HCT116 (cell line): Measurements from ENCODE around the gene KCTD17. TPM values are rescaled to one million over a fixed set of nuclear protein-coding genes. Genes with fewer than 3 reads are reported as not detected.

Experiments used
- ATAC-seq: fragments of 200-7000 bp; cut with Tn5 transposase; 2 replicates; pipeline ENCODE4 v1.9.1; 2020; ENCODE audit warnings: mild to moderate bottlenecking, moderate library complexity
- BruUV-seq: library from RNA; stranded (reverse); fragments of 400-500 nt; replicated peaks from 2 replicates; lab custom pipeline; 2021; lab: Mats Ljungman, UMichigan
- CTCF ChIA-PET: fragments of 300-600 bp; sonication (Branson Sonifier 250); formaldehyde crosslinking; loops from one replicate; lab custom pipeline; 2021; ENCODE audit warnings: antibody characterized with exemption; lab: Charles Lee
- POLR2A ChIA-PET: fragments of 300-600, 350-600 bp; sonication (Branson Sonifier 250); formaldehyde crosslinking; loops from one replicate; lab custom pipeline; 2021; ENCODE audit warnings: antibody characterized with exemption; lab: Charles Lee
- RAD21 ChIA-PET, 2 experiments: fragments of 300-600 bp; sonication (Branson Sonifier 250); formaldehyde crosslinking; loops; one replicate each; lab custom pipeline; 2023; ENCODE audit warnings: low total read pairs in 2 of 2; ENCODE audit not compliant: uncharacterized antibody in 2 of 2, unreplicated experiment in 2 of 2, low non-redundant PET in 1 of 2; lab: Charles Lee
- DNase-seq: peaks from one replicate; pipeline ENCODE4 v3.0.0-alpha.2; 2010; ENCODE audit warnings: low read depth, low spot score
- H2AFZ ChIP-seq: fragments of 200-600 bp; shearing (Covaris generic), sonication (generic); 2 replicates; pipeline ENCODE4 v1.6.1; 2017; ENCODE audit warnings: low read depth, mixed run types, mixed read lengths, antibody characterized with exemption, low read length; ENCODE audit not compliant: poor library complexity, severe bottlenecking
- H3K27ac ChIP-seq: 2 replicates; pipeline ENCODE4 v1.5.1; 2012; ENCODE audit warnings: low read depth, low read length
- H3K27me3 ChIP-seq: fragments of 200-600 bp; sonication (generic); 2 replicates; pipeline ENCODE4 v1.6.1; 2016; ENCODE audit warnings: mixed run types, low read length, mixed read lengths; ENCODE audit not compliant: insufficient read depth
- H3K36me3 ChIP-seq, 2 experiments: fragments of 200-500 bp in 1 of 2; fragments of 200-600 bp in 1 of 2; sonication (Bioruptor generic) in 1 of 2; sonication (generic) in 1 of 2; 2 replicates each; pipeline versions ENCODE4 v1.5.1 to v1.6.1; 2014 to 2016; ENCODE audit warnings: low read length in 2 of 2, inconsistent platforms in 1 of 2, mixed read lengths in 1 of 2, mixed run types in 1 of 2; ENCODE audit not compliant: insufficient read depth in 2 of 2, control insufficient read depth in 1 of 2
- H3K4me1 ChIP-seq, 2 experiments: fragments of 200-600 bp in 1 of 2; sonication (generic) in 1 of 2; 2 replicates each; pipeline versions ENCODE4 v1.5.1 to v1.6.1; 2012 to 2017; ENCODE audit warnings: low read length in 2 of 2, inconsistent platforms in 1 of 2, mild to moderate bottlenecking in 1 of 2, mixed read lengths in 1 of 2, mixed run types in 1 of 2, moderate library complexity in 1 of 2; ENCODE audit not compliant: insufficient read depth in 2 of 2, control insufficient read depth in 1 of 2
- H3K4me2 ChIP-seq: fragments of 200-600 bp; sonication (generic); 2 replicates; pipeline ENCODE4 v1.6.1; 2017; ENCODE audit warnings: mixed run types, low read length, mixed read lengths
- H3K4me3 ChIP-seq, 2 experiments: fragments of 200-600 bp in 1 of 2; sonication (generic) in 1 of 2; replicated peaks in 1 of 2; 2 replicates each; pipeline ENCODE4 v1.5.1; 2011 to 2016; ENCODE audit warnings: low read length in 2 of 2, control low read depth in 1 of 2, low read depth in 1 of 2, mild to moderate bottlenecking in 1 of 2, mixed read lengths in 1 of 2, mixed run types in 1 of 2
- H3K79me2 ChIP-seq: fragments of 200-600 bp; sonication (generic); 2 replicates; pipeline ENCODE4 v1.6.1; 2017; ENCODE audit warnings: mild to moderate bottlenecking, mixed run types, low read length, moderate library complexity, mixed read lengths; ENCODE audit not compliant: insufficient read depth
- H3K9ac ChIP-seq: fragments of 200-600 bp; sonication (generic); 2 replicates; pipeline ENCODE4 v1.6.1; 2016; ENCODE audit warnings: low read length, mixed read lengths
- H3K9me2 ChIP-seq: fragments of 200-600 bp; sonication (generic), shearing (Covaris generic); 2 replicates; pipeline ENCODE4 v1.6.1; 2017; ENCODE audit warnings: mixed run types, mild to moderate bottlenecking, moderate library complexity; ENCODE audit not compliant: insufficient read depth
- H3K9me3 ChIP-seq, 2 experiments: fragments of 200-500 bp in 1 of 2; fragments of 200-600 bp in 1 of 2; sonication (Bioruptor generic) in 1 of 2; sonication (generic) in 1 of 2; 2 replicates each; pipeline ENCODE4 v1.6.1; 2014 to 2017; ENCODE audit warnings: low read length in 2 of 2, mixed read lengths in 2 of 2, inconsistent platforms in 1 of 2, low read depth in 1 of 2, mild to moderate bottlenecking in 1 of 2, mixed run types in 1 of 2, moderate library complexity in 1 of 2; ENCODE audit not compliant: control insufficient read depth in 1 of 2, insufficient read depth in 1 of 2
- H4K20me1 ChIP-seq: fragments of 200-600 bp; sonication (generic), shearing (Covaris generic); 2 replicates; pipeline ENCODE4 v1.6.1; 2017; ENCODE audit warnings: mixed run types, mild to moderate bottlenecking, moderate library complexity; ENCODE audit not compliant: insufficient read depth
- CBX3 ChIP-seq: IDR thresholded peaks from 2 replicates; pipeline ENCODE4 v1.6.1; 2012; ENCODE audit warnings: low read depth
- EGR1 ChIP-seq: IDR thresholded peaks from 2 replicates; pipeline ENCODE4 v1.6.1; 2012; ENCODE audit warnings: low read depth
- ELF1 ChIP-seq: IDR thresholded peaks from 2 replicates; pipeline ENCODE4 v1.6.1; 2012; ENCODE audit warnings: low read depth, borderline replicate concordance
- EZH2 ChIP-seq: fragments of 200-600 bp; sonication (generic); IDR thresholded peaks from 2 replicates; pipeline ENCODE4 v1.6.1; 2017; ENCODE audit warnings: antibody characterized with exemption, mixed run types
- EZH2phosphoT487 ChIP-seq: fragments of 200-600 bp; IDR thresholded peaks from 2 replicates; pipeline ENCODE4 v1.6.1; 2018; ENCODE audit warnings: antibody characterized with exemption, borderline replicate concordance
- FOSL1 ChIP-seq: IDR thresholded peaks from 2 replicates; pipeline ENCODE4 v1.6.1; 2012; ENCODE audit warnings: low read depth
- POLR2AphosphoS5 ChIP-seq: IDR thresholded peaks from 2 replicates; pipeline ENCODE4 v1.6.1; 2011; ENCODE audit warnings: mild to moderate bottlenecking, low read depth, low read length, moderate library complexity
- SIN3A ChIP-seq: IDR thresholded peaks from 2 replicates; pipeline ENCODE4 v1.6.1; 2012; ENCODE audit warnings: low read depth
- SP1 ChIP-seq: IDR thresholded peaks from 2 replicates; pipeline ENCODE4 v1.6.1; 2012; ENCODE audit warnings: low read depth
- TCF7L2 ChIP-seq: IDR thresholded peaks from 2 replicates; pipeline ENCODE4 v1.7.0; 2011; ENCODE audit warnings: borderline replicate concordance, inconsistent platforms; ENCODE audit not compliant: insufficient read depth, insufficient read length; ENCODE audit errors: extremely low read depth
- ZFX ChIP-seq: fragments of 450-650 bp; IDR thresholded peaks from 2 replicates; pipeline ENCODE4 v1.6.1; 2017
- intact Hi-C: fragments of 100-400 bp; cut with micrococcal nuclease; formaldehyde crosslinking; loops from 2 replicates; pipeline ENCODE4 v1.10.0; 2022
- total RNA-seq: library from RNA; stranded (reverse); gene quantifications from one replicate; pipeline ENCODE4 v1.2.1, GENCODE V29; 2021; ENCODE audit not compliant: unreplicated experiment
- TF ChIP-seq, protein P1 (sequence below): IDR thresholded peaks from 2 replicates; pipeline ENCODE4 v1.6.1; 2011; ENCODE audit warnings: mild to moderate bottlenecking, low read length, moderate library complexity; ENCODE audit not compliant: insufficient replicate concordance; ENCODE audit errors: extremely low read depth
- TF ChIP-seq, protein P2 (sequence below): IDR thresholded peaks from 2 replicates; pipeline ENCODE4 v1.6.1; 2012
- TF ChIP-seq, protein P3 (sequence below), 3 experiments: fragments of 200-600 bp in 1 of 3; sonication (generic) in 1 of 3; IDR thresholded peaks in 2 of 3; conservative IDR thresholded peaks in 1 of 3; 2 replicates each; pipeline ENCODE4 v1.5.1; 2012 to 2017; ENCODE audit warnings: low read depth in 2 of 3, low read length in 2 of 3, antibody characterized with exemption in 1 of 3, borderline replicate concordance in 1 of 3, control low read depth in 1 of 3, mild to moderate bottlenecking in 1 of 3, mixed read lengths in 1 of 3, mixed run types in 1 of 3, moderate library complexity in 1 of 3; ENCODE audit not compliant: insufficient read depth in 1 of 3
- TF ChIP-seq, protein P4 (sequence below): IDR thresholded peaks from 2 replicates; pipeline ENCODE4 v1.6.1; 2012

Gene KCTD17
- total RNA-seq, 1 experiment from 2014 or later = 23.4 TPM

GRCh38 chr22:37026325-37026724 lies 25.2 kb upstream of the KCTD17 start:
- intact Hi-C loops = no loop called here
- POLR2A ChIA-PET = no interaction called here
- Histone ChIP-seq H3K9me2 (no peaks in the 10 kb centered on the region), H3K9me3 (no peaks in the 10 kb centered on the region), H3K4me1 (peaks cover 3 to 4% of the 10 kb centered on the region in 2 experiments; a peak in 3 of 4 replicates), H3K79me2 (no peaks in the 10 kb centered on the region), H3K36me3 (peaks cover 8 to 18% of the 10 kb centered on the region in 2 experiments), H4K20me1 (no peaks in the 10 kb centered on the region), H2AFZ (no peak overlapping the region), H3K9ac (no peak overlapping the region), H3K27me3 (no peaks in the 10 kb centered on the region), H3K4me3 (no peak overlapping the region), H3K27ac (no peak overlapping the region), H3K4me2 (no peak overlapping the region)
- CTCF ChIA-PET = no interaction called here
- no peak for ATAC-seq
- DNase-seq = no peak
- BruUV-seq = no TSS peak
- TF ChIP-seq, protein P1, sequence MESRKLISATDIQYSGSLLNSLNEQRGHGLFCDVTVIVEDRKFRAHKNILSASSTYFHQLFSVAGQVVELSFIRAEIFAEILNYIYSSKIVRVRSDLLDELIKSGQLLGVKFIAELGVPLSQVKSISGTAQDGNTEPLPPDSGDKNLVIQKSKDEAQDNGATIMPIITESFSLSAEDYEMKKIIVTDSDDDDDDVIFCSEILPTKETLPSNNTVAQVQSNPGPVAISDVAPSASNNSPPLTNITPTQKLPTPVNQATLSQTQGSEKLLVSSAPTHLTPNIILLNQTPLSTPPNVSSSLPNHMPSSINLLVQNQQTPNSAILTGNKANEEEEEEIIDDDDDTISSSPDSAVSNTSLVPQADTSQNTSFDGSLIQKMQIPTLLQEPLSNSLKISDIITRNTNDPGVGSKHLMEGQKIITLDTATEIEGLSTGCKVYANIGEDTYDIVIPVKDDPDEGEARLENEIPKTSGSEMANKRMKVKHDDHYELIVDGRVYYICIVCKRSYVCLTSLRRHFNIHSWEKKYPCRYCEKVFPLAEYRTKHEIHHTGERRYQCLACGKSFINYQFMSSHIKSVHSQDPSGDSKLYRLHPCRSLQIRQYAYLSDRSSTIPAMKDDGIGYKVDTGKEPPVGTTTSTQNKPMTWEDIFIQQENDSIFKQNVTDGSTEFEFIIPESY = no peak
- RAD21 ChIA-PET = no interaction called here

DNA sequence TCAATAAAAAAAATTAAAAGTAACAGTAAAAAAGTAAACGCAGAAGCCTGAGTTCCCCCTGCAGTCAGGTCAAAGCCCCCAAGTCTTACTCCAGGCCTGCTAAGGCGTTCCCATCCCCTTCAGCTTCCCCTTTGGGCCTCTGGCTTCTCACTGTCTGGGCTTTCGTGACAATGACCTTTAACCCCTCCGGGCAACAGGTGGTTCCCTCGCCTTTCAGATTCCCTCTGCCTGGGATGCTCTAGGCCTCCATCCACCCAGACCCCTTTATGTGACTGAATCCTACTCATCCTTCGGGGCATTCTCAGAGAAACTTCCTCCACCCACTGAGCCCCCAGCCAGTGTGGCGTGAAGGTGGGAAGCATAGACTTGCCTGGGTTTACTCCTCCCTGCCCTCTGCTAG lies 24.0 kb upstream of the KCTD17 start:
- no peak overlapping the region for H2AFZ ChIP-seq
- H3K4me3 ChIP-seq = no peak overlapping the region
- H3K27ac ChIP-seq = no peak overlapping the region
- intact Hi-C loops = no loop called here
- RAD21 ChIA-PET = no interaction called here
- no peaks in the 10 kb centered on the region for H3K9me2 ChIP-seq
- CTCF ChIA-PET = no interaction called here
- ATAC-seq (no peak), DNase-seq (no peak)
- H4K20me1 ChIP-seq = no peaks in the 10 kb centered on the region
- H3K27me3 ChIP-seq = no peaks in the 10 kb centered on the region
- no peaks in the 10 kb centered on the region for H3K79me2 ChIP-seq
- no peaks in the 10 kb centered on the region for H3K9me3 ChIP-seq
- POLR2A ChIA-PET = no interaction called here
- no peak overlapping the region for H3K4me2 ChIP-seq
- no peak overlapping the region for H3K9ac ChIP-seq
- BruUV-seq = no TSS peak
- H3K36me3 ChIP-seq = peaks cover 8 to 18% of the 10 kb centered on the region in 2 experiments
- H3K4me1 ChIP-seq = peaks cover 0 to under 1% of the 10 kb centered on the region in 2 experiments; a peak in 2 of 4 replicates
- TF ChIP-seq SP1 (no peak), EZH2 (no peak), CBX3 (no peak), POLR2AphosphoS5 (no peak), ELF1 (no peak), ZFX (no peak), FOSL1 (no peak), TCF7L2 (no peak), EZH2phosphoT487 (no peak), EGR1 (no peak), SIN3A (no peak)
- TF ChIP-seq, protein P1 = no peak
- TF ChIP-seq, protein P2, sequence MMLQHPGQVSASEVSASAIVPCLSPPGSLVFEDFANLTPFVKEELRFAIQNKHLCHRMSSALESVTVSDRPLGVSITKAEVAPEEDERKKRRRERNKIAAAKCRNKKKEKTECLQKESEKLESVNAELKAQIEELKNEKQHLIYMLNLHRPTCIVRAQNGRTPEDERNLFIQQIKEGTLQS = no peak
- TF ChIP-seq, protein P3, sequence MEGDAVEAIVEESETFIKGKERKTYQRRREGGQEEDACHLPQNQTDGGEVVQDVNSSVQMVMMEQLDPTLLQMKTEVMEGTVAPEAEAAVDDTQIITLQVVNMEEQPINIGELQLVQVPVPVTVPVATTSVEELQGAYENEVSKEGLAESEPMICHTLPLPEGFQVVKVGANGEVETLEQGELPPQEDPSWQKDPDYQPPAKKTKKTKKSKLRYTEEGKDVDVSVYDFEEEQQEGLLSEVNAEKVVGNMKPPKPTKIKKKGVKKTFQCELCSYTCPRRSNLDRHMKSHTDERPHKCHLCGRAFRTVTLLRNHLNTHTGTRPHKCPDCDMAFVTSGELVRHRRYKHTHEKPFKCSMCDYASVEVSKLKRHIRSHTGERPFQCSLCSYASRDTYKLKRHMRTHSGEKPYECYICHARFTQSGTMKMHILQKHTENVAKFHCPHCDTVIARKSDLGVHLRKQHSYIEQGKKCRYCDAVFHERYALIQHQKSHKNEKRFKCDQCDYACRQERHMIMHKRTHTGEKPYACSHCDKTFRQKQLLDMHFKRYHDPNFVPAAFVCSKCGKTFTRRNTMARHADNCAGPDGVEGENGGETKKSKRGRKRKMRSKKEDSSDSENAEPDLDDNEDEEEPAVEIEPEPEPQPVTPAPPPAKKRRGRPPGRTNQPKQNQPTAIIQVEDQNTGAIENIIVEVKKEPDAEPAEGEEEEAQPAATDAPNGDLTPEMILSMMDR (IDR thresholded peaks at IDR 0.05 in 2 of 3, conservative IDR thresholded peaks at IDR 0.05 in 1 of 3; ENCODE audit: borderline replicate concordance in 1 of 3, insufficient read depth in 1 of 3, low read depth in 2 of 3, low read length in 2 of 3) = no peak
- TF ChIP-seq, protein P4, sequence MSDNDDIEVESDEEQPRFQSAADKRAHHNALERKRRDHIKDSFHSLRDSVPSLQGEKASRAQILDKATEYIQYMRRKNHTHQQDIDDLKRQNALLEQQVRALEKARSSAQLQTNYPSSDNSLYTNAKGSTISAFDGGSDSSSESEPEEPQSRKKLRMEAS = no peak
